OCI-LY3 (cell line): ENCODE data around the gene HEMGN.

Experiments used
- H2AFZ ChIP-seq: fragments of 200-600, 300-600 bp; shearing (Covaris generic); 2 replicates; pipeline ENCODE4 v1.6.0; 2014; ENCODE audit warnings: antibody characterized with exemption, low read depth, low read length
- H3K27ac ChIP-seq: fragments of 200-600, 300-600 bp; sonication (generic); 2 replicates; pipeline ENCODE4 v1.5.1; 2014; ENCODE audit warnings: mild to moderate bottlenecking, low read length, moderate library complexity, mixed read lengths
- H3K27me3 ChIP-seq: fragments of 200-600, 300-600 bp; sonication (generic); 2 replicates; pipeline ENCODE4 v1.6.1; 2014; ENCODE audit warnings: low read depth, low read length, mixed read lengths
- H3K36me3 ChIP-seq: fragments of 200-600, 300-600 bp; sonication (generic); replicated peaks from 2 replicates; pipeline ENCODE3; 2014; ENCODE audit warnings: low read depth, low read length, mixed read lengths
- H3K4me1 ChIP-seq: fragments of 300-600, 200-600 bp; sonication (generic); 2 replicates; pipeline ENCODE4 v1.6.1; 2014; ENCODE audit warnings: low read length, mixed read lengths
- H3K4me2 ChIP-seq: fragments of 200-600, 300-600 bp; sonication (generic); 2 replicates; pipeline ENCODE4 v1.6.1; 2014; ENCODE audit warnings: low read length, mixed read lengths
- H3K4me3 ChIP-seq: fragments of 300-600, 200-600 bp; sonication (generic); 2 replicates; pipeline ENCODE4 v1.5.1; 2014; ENCODE audit warnings: antibody characterized with exemption, mild to moderate bottlenecking, low read length, moderate library complexity
- H3K79me2 ChIP-seq: fragments of 300-600, 200-600 bp; shearing (Covaris generic); 2 replicates; pipeline ENCODE4 v1.6.1; 2014; ENCODE audit warnings: mild to moderate bottlenecking, low read length, mixed read lengths
- H3K9ac ChIP-seq: fragments of 300-600, 200-600 bp; shearing (Covaris generic); 2 replicates; pipeline ENCODE4 v1.6.0; 2014; ENCODE audit warnings: mild to moderate bottlenecking, low read length, moderate library complexity
- H3K9me3 ChIP-seq: fragments of 200-600, 300-600 bp; shearing (Covaris generic); 2 replicates; pipeline ENCODE4 v1.6.1; 2014; ENCODE audit warnings: low read length, mixed read lengths; ENCODE audit not compliant: insufficient read depth
- H4K20me1 ChIP-seq: fragments of 200-600, 300-600 bp; sonication (generic); 2 replicates; pipeline ENCODE4 v1.6.1; 2016; ENCODE audit warnings: low read length, mixed read lengths; ENCODE audit not compliant: insufficient read depth
- CTCF ChIP-seq: fragments of 200-600, 300-600 bp; sonication (generic); IDR thresholded peaks from 2 replicates; pipeline ENCODE4 v1.5.1; 2014; ENCODE audit warnings: antibody characterized with exemption, low read length, low read depth
- EZH2phosphoT487 ChIP-seq: fragments of 200-600 bp; shearing (Covaris generic); IDR thresholded peaks from 2 replicates; pipeline ENCODE4 v1.6.1; 2018; ENCODE audit warnings: antibody characterized with exemption, mixed run types, low read depth

Gene HEMGN

DNA sequence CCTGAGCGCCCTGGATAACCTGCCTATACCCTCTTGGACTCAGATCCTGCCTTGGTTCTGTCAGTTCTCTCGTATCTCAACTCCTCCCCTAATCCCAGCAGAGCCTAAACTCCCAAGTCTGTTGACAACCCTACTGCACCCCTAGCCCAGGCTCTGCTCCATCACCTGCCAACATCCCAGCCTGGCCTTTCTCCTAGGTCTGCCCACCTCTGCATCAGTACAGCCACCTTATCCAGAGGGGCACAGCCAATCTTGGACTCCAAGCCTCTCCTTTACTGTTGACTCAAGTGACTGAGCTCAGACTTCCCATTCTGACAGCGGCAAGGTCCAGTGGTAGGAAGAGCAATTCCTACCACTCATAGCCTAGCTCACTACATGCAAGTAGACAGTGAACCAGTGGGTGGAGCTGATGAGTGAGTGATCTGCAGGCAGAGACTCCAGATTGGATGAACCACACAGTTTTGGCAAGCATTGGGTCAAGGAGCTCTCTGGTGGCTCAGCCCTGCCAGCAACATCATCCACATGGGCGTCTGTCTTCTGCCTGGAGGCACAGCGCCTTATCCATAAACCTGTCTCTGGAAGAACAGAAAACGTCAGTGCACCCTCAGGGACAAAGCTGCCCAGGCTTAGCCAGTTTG, 42.2 kb downstream of the HEMGN start:
- H3K27me3 ChIP-seq, result no peaks in the 10 kb centered on the region
- H4K20me1 ChIP-seq, result no peaks in the 10 kb centered on the region
- H3K4me3 ChIP-seq, result no peak overlapping the region

GRCh38 chr9:97895211-97895610, 42.8 kb downstream of the HEMGN start:
- H3K36me3 ChIP-seq, result no peaks in the 10 kb centered on the region
- no peak overlapping the region for H3K9ac ChIP-seq
- H3K9me3 ChIP-seq, result no peaks in the 10 kb centered on the region
- H2AFZ ChIP-seq, result no peak overlapping the region
- TF ChIP-seq CTCF (no peak), EZH2phosphoT487 (no peak)
- H3K4me1 ChIP-seq, result no peaks in the 10 kb centered on the region
- no peak overlapping the region for H3K4me3 ChIP-seq
- H3K27ac ChIP-seq, result no peak overlapping the region
- no peaks in the 10 kb centered on the region for H3K79me2 ChIP-seq
- no peaks in the 10 kb centered on the region for H4K20me1 ChIP-seq
- H3K4me2 ChIP-seq, result no peak overlapping the region
- H3K27me3 ChIP-seq, result no peaks in the 10 kb centered on the region

More for the DNA sequence above, 42.2 kb downstream of the HEMGN start:
- Histone ChIP-seq H3K9ac (no peak overlapping the region), H3K79me2 (no peaks in the 10 kb centered on the region), H3K4me1 (no peaks in the 10 kb centered on the region), H3K9me3 (no peaks in the 10 kb centered on the region), H3K27ac (no peak overlapping the region), H3K4me2 (no peak overlapping the region), H3K36me3 (no peaks in the 10 kb centered on the region), H2AFZ (no peak overlapping the region)
- TF ChIP-seq EZH2phosphoT487 (no peak), CTCF (peak; percentile 23; the same call in 1 of the 2 replicates)

- Histone ChIP-seq H3K79me2 (no peaks in the 10 kb centered on the region), H3K36me3 (no peaks in the 10 kb centered on the region), H3K4me3 (no peak overlapping the region), H2AFZ (no peak overlapping the region), H3K9ac (no peak overlapping the region), H3K4me2 (no peak overlapping the region), H3K27ac (no peak overlapping the region), H3K27me3 (0 out of 2 replicates have a peak, but pooled peaks cover 2% of the 10 kb centered on the region), H4K20me1 (no peaks in the 10 kb centered on the region), H3K4me1 (no peaks in the 10 kb centered on the region), H3K9me3 (no peaks in the 10 kb centered on the region)
- TF ChIP-seq EZH2phosphoT487 (no peak), CTCF (no peak)
Observed at GRCh38 chr9:97892421-97892820, 45.6 kb downstream of the HEMGN start.

DNA sequence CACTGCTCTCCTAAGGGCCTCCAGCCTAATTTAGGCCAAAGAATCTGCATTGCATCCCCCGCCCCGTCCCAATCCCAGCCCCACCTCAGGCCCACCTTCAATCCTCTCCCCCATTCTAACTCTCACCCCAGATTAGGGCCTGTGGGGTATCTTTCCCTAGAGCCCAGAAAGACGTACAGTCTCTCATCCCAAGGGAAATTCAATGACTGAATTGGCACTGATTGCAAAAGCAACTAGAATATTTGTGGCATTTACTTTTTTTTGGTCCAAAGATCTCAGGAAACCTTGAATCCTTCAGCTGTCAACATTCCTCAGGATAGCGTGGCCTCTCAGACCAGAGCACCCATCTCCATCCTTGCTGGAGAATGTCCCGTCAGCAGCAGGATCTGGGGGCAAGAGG, 46.2 kb downstream of the HEMGN start:
- H3K4me2 ChIP-seq, result no peak overlapping the region
- no peak overlapping the region for H3K27ac ChIP-seq
- H3K36me3 ChIP-seq, result no peaks in the 10 kb centered on the region
- no peaks in the 10 kb centered on the region for H3K4me1 ChIP-seq
- 0 out of 2 replicates have a peak, but pooled peaks cover 2% of the 10 kb centered on the region for H3K27me3 ChIP-seq
- no peaks in the 10 kb centered on the region for H3K79me2 ChIP-seq
- TF ChIP-seq CTCF, result no peak
- no peak for TF ChIP-seq EZH2phosphoT487
- H3K9ac ChIP-seq, result no peak overlapping the region
- H3K9me3 ChIP-seq, result no peaks in the 10 kb centered on the region
- H4K20me1 ChIP-seq, result no peaks in the 10 kb centered on the region
- no peak overlapping the region for H3K4me3 ChIP-seq
- H2AFZ ChIP-seq, result no peak overlapping the region
